Measurements from ENCODE around the gene FHDC1.

FHDC1 gene

DNA sequence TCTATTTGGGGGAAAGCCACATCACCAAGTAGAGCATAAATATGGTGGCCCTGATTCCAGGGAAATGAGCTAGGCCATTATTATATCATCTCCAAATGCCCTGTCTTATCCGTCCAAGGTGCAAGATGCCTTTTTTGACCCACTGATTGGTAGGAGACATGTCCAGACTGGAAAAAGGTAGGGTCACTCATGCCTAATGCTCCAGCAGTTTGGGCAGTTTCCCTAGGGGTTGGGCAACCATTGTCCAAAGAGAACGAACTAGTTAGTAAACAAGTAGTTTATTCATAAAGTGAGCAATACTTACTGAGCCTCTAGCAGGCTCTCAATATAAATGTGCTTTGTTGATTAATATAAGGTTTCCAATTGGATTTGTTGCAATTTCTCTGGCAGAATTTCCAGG is 6.2 kb downstream of the FHDC1 start:
- Histone ChIP-seq H3K27ac (ENCODE audit: low read depth, low read length) (no peak overlapping the region), H3F3A (ENCODE audit: control insufficient read depth, insufficient read depth) (no peaks in the 10 kb centered on the region), H4K20me1 (ENCODE audit: control insufficient read depth, insufficient read depth, low read depth, low read length) (no peaks in the 10 kb centered on the region), H3K27me3 (ENCODE audit: control insufficient read depth, low read length) (peaks cover 37% of the 10 kb centered on the region), H3K4me2 (ENCODE audit: low read length) (no peak overlapping the region), H3K4me3 (ENCODE audit: low read length) (no peak overlapping the region), H3K9me3 (ENCODE audit: control insufficient read depth, insufficient read depth, low read length) (no peaks in the 10 kb centered on the region; the same call in 1 of the 2 replicates), H3K4me1 (ENCODE audit: control insufficient read depth, low read length) (no peaks in the 10 kb centered on the region), H3K9me2 (replicated peaks; ENCODE audit: control insufficient read depth, low read length) (no peaks in the 10 kb centered on the region), H3K36me3 (ENCODE audit: control insufficient read depth, low read length) (no peaks in the 10 kb centered on the region), H3K79me2 (ENCODE audit: control insufficient read depth, low read length) (no peaks in the 10 kb centered on the region)
- TF ChIP-seq CTCF (IDR thresholded peaks at IDR 0.05; ENCODE audit: low read depth, low read length, poor library complexity, severe bottlenecking) (no peak), EZH2phosphoT487 (IDR thresholded peaks at IDR 0.05; ENCODE audit: borderline replicate concordance, low read length) (no peak)

DNA sequence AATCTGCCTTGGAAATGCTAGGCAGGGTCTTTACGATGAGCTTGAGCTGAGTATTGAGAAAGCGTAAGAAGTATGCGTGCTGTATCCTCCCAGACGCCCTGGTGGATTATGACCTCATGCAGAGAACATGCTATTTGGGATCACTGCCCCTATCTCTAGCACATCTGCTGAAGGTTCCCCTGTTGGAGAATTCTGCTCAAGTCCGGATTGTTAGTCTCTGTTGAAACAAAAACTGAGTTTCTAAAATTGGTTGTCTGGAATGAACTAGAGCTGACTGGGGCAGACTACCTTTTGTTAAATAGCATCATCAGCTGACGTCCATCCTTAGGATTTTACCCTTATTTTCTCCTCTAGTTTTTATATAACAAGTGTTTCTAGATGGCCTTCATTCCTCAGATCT is 7.5 kb downstream of the FHDC1 start:
- no peak overlapping the region for H3K4me3 ChIP-seq (ENCODE audit: low read length)
- no peaks in the 10 kb centered on the region for H3K79me2 ChIP-seq (ENCODE audit: control insufficient read depth, low read length)
- H3K27ac ChIP-seq (ENCODE audit: low read depth, low read length), result no peak overlapping the region
- no peaks in the 10 kb centered on the region; the same call in 1 of the 2 replicates for H3K9me3 ChIP-seq (ENCODE audit: control insufficient read depth, insufficient read depth, low read length)
- H3K4me1 ChIP-seq (ENCODE audit: control insufficient read depth, low read length), result no peaks in the 10 kb centered on the region
- H3K36me3 ChIP-seq (ENCODE audit: control insufficient read depth, low read length), result no peaks in the 10 kb centered on the region
- no peak overlapping the region for H3K4me2 ChIP-seq (ENCODE audit: low read length)
- TF ChIP-seq EZH2phosphoT487 (IDR thresholded peaks at IDR 0.05; ENCODE audit: borderline replicate concordance, low read length) (no peak), CTCF (IDR thresholded peaks at IDR 0.05; ENCODE audit: low read depth, low read length, poor library complexity, severe bottlenecking) (no peak)
- H3K9me2 ChIP-seq (replicated peaks; ENCODE audit: control insufficient read depth, low read length), result no peaks in the 10 kb centered on the region
- H3K27me3 ChIP-seq (ENCODE audit: control insufficient read depth, low read length), result peaks cover 24% of the 10 kb centered on the region
- H3F3A ChIP-seq (ENCODE audit: control insufficient read depth, insufficient read depth), result no peaks in the 10 kb centered on the region
- H4K20me1 ChIP-seq (ENCODE audit: control insufficient read depth, insufficient read depth, low read depth, low read length), result no peaks in the 10 kb centered on the region

- H3K4me3 ChIP-seq (ENCODE audit: low read length), result no peak overlapping the region
- no peaks in the 10 kb centered on the region for H3K9me2 ChIP-seq (replicated peaks; ENCODE audit: control insufficient read depth, low read length)
- H4K20me1 ChIP-seq (ENCODE audit: control insufficient read depth, insufficient read depth, low read depth, low read length), result no peaks in the 10 kb centered on the region
- H3K9me3 ChIP-seq (ENCODE audit: control insufficient read depth, insufficient read depth, low read length), result no peaks in the 10 kb centered on the region; the same call in 1 of the 2 replicates
- peaks cover 18% of the 10 kb centered on the region for H3K27me3 ChIP-seq (ENCODE audit: control insufficient read depth, low read length)
- H3F3A ChIP-seq (ENCODE audit: control insufficient read depth, insufficient read depth), result no peaks in the 10 kb centered on the region
- H3K79me2 ChIP-seq (ENCODE audit: control insufficient read depth, low read length), result no peaks in the 10 kb centered on the region
- no peak overlapping the region for H3K4me2 ChIP-seq (ENCODE audit: low read length)
- no peaks in the 10 kb centered on the region for H3K36me3 ChIP-seq (ENCODE audit: control insufficient read depth, low read length)
- no peak overlapping the region for H3K27ac ChIP-seq (ENCODE audit: low read depth, low read length)
- H3K4me1 ChIP-seq (ENCODE audit: control insufficient read depth, low read length), result no peaks in the 10 kb centered on the region
- no peak for TF ChIP-seq EZH2phosphoT487 (IDR thresholded peaks at IDR 0.05; ENCODE audit: borderline replicate concordance, low read length)
- no peak for TF ChIP-seq CTCF (IDR thresholded peaks at IDR 0.05; ENCODE audit: low read depth, low read length, poor library complexity, severe bottlenecking)
Observed at GRCh38 chr4:152944666-152945320, 8.7 kb downstream of the FHDC1 start.
